ENCODE data around the gene NR4A3. TPM values are rescaled to one million over a fixed set of nuclear protein-coding genes. Genes with fewer than 3 reads are reported as not detected.

The NR4A3 gene
- polyA plus RNA-seq, 2 of the 4 experiments (the other 2 are of a cell fraction) = 1.6 to 2.0 TPM

DNA sequence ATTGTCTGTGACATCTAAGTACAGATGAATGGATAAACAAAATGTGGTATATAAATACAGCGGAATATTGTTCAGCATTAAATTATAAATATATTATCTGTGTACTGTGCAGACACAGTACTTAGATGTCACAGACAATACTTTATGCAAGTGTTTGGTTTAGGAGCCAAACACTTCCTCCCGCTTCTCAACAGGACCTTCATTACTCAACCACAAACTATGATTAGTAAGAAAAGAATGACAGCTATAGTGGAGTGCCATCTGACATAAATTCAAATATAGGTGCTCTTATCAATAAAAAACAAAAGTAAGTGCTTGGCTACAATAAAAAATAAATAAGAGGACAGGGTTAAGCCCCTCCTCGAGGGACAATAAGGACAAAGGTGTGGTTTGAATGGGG lies 45.9 kb downstream of the NR4A3 start:
- no peak for ATAC-seq

DNA sequence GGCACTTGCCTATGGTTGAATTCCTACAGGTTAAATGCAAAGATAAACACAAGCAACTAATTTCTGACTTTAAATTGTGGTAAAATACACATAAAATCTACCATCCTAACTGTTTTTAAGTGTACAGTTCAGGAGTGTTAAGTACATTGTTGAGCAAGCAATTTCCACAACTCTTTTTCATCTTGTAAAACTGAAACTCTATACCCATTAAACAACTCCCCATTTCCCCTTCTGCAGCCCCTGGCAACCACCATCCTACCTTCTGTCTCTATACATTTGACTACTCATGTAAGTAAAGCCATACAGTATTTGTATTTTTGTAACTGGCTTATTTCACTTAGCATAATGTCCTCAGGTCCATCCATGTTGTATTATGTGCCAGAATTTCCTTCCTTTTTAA lies 46.3 kb downstream of the NR4A3 start:
- H3K4me3 ChIP-seq = no peak overlapping the region
- ATAC-seq = no peak
- H3K27ac ChIP-seq = no peak overlapping the region
- H3K4me1 ChIP-seq = no peaks in the 10 kb centered on the region
- FAIRE-seq = no peak
- H3K4me2 ChIP-seq = no peak overlapping the region
- ChIA-PET CTCF (no interaction called here), POLR2A (no interaction called here)
- no peak for DNase-seq (ENCODE audit: low read depth in 1 of 2, low spot score in 1 of 2)
- H3K9me3 ChIP-seq = no peaks in the 10 kb centered on the region
- TF ChIP-seq, protein P1, sequence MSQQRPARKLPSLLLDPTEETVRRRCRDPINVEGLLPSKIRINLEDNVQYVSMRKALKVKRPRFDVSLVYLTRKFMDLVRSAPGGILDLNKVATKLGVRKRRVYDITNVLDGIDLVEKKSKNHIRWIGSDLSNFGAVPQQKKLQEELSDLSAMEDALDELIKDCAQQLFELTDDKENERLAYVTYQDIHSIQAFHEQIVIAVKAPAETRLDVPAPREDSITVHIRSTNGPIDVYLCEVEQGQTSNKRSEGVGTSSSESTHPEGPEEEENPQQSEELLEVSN (IDR thresholded peaks at IDR 0.05; ENCODE audit: borderline replicate concordance, low read depth) = no peak
- TF ChIP-seq, protein P2, sequence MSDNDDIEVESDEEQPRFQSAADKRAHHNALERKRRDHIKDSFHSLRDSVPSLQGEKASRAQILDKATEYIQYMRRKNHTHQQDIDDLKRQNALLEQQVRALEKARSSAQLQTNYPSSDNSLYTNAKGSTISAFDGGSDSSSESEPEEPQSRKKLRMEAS (IDR thresholded peaks at IDR 0.05) = no peak
- TF ChIP-seq KDM5A (IDR thresholded peaks at IDR 0.05) (no peak), EHF (CRISPR knock-in tag; IDR thresholded peaks at IDR 0.05) (no peak), CHD2 (IDR thresholded peaks at IDR 0.05; ENCODE audit: low read length, partially characterized antibody) (no peak), HDAC2 (IDR thresholded peaks at IDR 0.05) (no peak), MAFK (IDR thresholded peaks at IDR 0.05; ENCODE audit: partially characterized antibody) (no peak), MYC (IDR thresholded peaks at IDR 0.05; ENCODE audit: borderline replicate concordance, low read length) (no peak), EP300 (IDR thresholded peaks at IDR 0.05) (no peak), TP53 (CRISPR knock-in tag; IDR thresholded peaks at IDR 0.05) (no peak), EHMT2 (IDR thresholded peaks at IDR 0.05; ENCODE audit: low read depth) (no peak), HEYL (CRISPR knock-in tag; IDR thresholded peaks at IDR 0.05) (no peak), POLR2AphosphoS2 (conservative IDR thresholded peaks at IDR 0.05; ENCODE audit: low read length) (no peak), CBX2 (IDR thresholded peaks at IDR 0.05; ENCODE audit: borderline replicate concordance, low read depth) (no peak), ZNF302 (CRISPR knock-in tag; IDR thresholded peaks at IDR 0.05) (no peak)
- TF ChIP-seq, protein P3, sequence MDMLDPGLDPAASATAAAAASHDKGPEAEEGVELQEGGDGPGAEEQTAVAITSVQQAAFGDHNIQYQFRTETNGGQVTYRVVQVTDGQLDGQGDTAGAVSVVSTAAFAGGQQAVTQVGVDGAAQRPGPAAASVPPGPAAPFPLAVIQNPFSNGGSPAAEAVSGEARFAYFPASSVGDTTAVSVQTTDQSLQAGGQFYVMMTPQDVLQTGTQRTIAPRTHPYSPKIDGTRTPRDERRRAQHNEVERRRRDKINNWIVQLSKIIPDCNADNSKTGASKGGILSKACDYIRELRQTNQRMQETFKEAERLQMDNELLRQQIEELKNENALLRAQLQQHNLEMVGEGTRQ (IDR thresholded peaks at IDR 0.05) = no peak
- TF ChIP-seq, protein P4, sequence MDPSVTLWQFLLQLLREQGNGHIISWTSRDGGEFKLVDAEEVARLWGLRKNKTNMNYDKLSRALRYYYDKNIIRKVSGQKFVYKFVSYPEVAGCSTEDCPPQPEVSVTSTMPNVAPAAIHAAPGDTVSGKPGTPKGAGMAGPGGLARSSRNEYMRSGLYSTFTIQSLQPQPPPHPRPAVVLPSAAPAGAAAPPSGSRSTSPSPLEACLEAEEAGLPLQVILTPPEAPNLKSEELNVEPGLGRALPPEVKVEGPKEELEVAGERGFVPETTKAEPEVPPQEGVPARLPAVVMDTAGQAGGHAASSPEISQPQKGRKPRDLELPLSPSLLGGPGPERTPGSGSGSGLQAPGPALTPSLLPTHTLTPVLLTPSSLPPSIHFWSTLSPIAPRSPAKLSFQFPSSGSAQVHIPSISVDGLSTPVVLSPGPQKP (IDR thresholded peaks at IDR 0.05; ENCODE audit: low read depth, low read length) = no peak
- TF ChIP-seq, protein P5, sequence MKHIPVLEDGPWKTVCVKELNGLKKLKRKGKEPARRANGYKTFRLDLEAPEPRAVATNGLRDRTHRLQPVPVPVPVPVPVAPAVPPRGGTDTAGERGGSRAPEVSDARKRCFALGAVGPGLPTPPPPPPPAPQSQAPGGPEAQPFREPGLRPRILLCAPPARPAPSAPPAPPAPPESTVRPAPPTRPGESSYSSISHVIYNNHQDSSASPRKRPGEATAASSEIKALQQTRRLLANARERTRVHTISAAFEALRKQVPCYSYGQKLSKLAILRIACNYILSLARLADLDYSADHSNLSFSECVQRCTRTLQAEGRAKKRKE (CRISPR knock-in tag; IDR thresholded peaks at IDR 0.05; ENCODE audit: low read depth) = no peak

More for the DNA sequence above, 45.9 kb downstream of the NR4A3 start:
- no peaks in the 10 kb centered on the region for H3K4me1 ChIP-seq
- CTCF ChIA-PET = interaction anchor here (1.5 kb wide), 1 partner anchor 30 kb away, joined by 5 read pairs; no protein-coding TSS in a partner anchor
- H3K4me3 ChIP-seq = no peak overlapping the region
- H3K27ac ChIP-seq = no peak overlapping the region
- DNase-seq (ENCODE audit: low read depth in 1 of 2, low spot score in 1 of 2) (no peak), FAIRE-seq (no peak)
- POLR2A ChIA-PET = no interaction called here
- TF ChIP-seq TFCP2L1 (CRISPR knock-in tag; IDR thresholded peaks at IDR 0.05) = no peak
- no peak for TF ChIP-seq RCOR1 (IDR thresholded peaks at IDR 0.05; ENCODE audit: low read depth, low read length)
- TF ChIP-seq FOSB (CRISPR knock-in tag; IDR thresholded peaks at IDR 0.05) = no peak
- no peak for TF ChIP-seq HOXB13 (CRISPR knock-in tag; IDR thresholded peaks at IDR 0.05; ENCODE audit: low read depth)
- TF ChIP-seq KDM1A (IDR thresholded peaks at IDR 0.05; ENCODE audit: low read depth) = no peak
- TF ChIP-seq HOXA7 (CRISPR knock-in tag; IDR thresholded peaks at IDR 0.05) = no peak
- TF ChIP-seq, protein P2 (IDR thresholded peaks at IDR 0.05) = no peak
- TF ChIP-seq, protein P6, sequence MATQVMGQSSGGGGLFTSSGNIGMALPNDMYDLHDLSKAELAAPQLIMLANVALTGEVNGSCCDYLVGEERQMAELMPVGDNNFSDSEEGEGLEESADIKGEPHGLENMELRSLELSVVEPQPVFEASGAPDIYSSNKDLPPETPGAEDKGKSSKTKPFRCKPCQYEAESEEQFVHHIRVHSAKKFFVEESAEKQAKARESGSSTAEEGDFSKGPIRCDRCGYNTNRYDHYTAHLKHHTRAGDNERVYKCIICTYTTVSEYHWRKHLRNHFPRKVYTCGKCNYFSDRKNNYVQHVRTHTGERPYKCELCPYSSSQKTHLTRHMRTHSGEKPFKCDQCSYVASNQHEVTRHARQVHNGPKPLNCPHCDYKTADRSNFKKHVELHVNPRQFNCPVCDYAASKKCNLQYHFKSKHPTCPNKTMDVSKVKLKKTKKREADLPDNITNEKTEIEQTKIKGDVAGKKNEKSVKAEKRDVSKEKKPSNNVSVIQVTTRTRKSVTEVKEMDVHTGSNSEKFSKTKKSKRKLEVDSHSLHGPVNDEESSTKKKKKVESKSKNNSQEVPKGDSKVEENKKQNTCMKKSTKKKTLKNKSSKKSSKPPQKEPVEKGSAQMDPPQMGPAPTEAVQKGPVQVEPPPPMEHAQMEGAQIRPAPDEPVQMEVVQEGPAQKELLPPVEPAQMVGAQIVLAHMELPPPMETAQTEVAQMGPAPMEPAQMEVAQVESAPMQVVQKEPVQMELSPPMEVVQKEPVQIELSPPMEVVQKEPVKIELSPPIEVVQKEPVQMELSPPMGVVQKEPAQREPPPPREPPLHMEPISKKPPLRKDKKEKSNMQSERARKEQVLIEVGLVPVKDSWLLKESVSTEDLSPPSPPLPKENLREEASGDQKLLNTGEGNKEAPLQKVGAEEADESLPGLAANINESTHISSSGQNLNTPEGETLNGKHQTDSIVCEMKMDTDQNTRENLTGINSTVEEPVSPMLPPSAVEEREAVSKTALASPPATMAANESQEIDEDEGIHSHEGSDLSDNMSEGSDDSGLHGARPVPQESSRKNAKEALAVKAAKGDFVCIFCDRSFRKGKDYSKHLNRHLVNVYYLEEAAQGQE (IDR thresholded peaks at IDR 0.05) = no peak
- no peak for TF ChIP-seq ZFP36 (IDR thresholded peaks at IDR 0.05; ENCODE audit: borderline replicate concordance, partially characterized antibody)
- no peak for TF ChIP-seq TP53 (CRISPR knock-in tag; IDR thresholded peaks at IDR 0.05)
- TF ChIP-seq, protein P5 (CRISPR knock-in tag; IDR thresholded peaks at IDR 0.05; ENCODE audit: low read depth) = no peak
- no peak for TF ChIP-seq CEBPB (IDR thresholded peaks at IDR 0.05)
- TF ChIP-seq EHMT2 (IDR thresholded peaks at IDR 0.05; ENCODE audit: low read depth) = no peak
- no peak for TF ChIP-seq ZC3H11A (IDR thresholded peaks at IDR 0.05)
- no peak for TF ChIP-seq NR3C1 (IDR thresholded peaks at IDR 0.05)
- WGBS (ENCODE audit: missing lambda C conversion rate) = 51% methylated on average over 3 of the region's 3 CpGs
- H3K4me2 ChIP-seq = no peak overlapping the region
- no peaks in the 10 kb centered on the region for H3K9me3 ChIP-seq
